Nucleus accumbens (tissue), 56 donors: Measurements from ENCODE around the gene ARMC2.
"Not testable (repeated sequence)": the region's sequence is repeated elsewhere in the genome, so short reads cannot be mapped to it uniquely, and the experiment has no call there.

Experiments used
- DNase-seq, 56 donors: peaks; one replicate each; lab custom pipeline; 2025; lab: John Stamatoyannopoulos, UW

Gene ARMC2

DNA sequence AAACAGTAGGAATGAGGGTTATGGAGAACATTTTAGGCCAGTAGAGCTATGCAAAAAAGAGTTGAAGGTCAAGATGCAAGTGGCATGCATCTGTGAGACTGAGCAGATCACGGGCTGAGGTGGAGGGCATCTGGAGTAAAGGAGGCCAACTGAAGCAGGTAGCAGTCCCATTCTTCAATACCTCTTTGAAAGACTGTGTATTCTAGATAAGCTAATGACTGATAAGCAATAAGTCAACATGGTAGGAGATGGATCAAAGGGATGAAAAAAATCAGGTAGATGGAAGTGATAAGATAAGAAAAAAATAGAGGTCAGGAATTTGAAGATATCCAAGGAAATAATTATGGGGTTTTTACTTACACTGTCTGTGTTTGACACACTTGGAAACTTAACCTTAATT is 55.6 kb downstream of the ARMC2 start:
- DNase-seq: no peak

DNA sequence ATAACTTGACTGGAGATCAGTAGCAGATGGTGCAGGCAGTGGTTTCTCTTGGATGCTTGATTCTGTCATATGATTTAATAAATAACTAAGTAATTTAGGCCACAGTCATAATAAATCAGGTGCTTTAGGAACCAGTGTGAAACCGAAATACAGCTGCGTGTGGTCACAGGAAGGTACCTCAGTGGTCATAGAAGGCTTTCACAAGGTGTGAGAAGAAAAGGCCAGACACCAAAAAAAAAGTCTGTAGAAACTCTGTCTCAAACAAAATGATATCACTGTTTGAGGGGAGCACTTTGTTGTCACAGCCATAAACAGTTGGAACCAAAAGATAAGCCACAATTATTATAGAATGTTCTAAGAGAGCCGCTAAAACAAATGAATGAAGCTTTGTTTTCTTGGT is 56.5 kb downstream of the ARMC2 start:
- DNase-seq: no peak

DNA sequence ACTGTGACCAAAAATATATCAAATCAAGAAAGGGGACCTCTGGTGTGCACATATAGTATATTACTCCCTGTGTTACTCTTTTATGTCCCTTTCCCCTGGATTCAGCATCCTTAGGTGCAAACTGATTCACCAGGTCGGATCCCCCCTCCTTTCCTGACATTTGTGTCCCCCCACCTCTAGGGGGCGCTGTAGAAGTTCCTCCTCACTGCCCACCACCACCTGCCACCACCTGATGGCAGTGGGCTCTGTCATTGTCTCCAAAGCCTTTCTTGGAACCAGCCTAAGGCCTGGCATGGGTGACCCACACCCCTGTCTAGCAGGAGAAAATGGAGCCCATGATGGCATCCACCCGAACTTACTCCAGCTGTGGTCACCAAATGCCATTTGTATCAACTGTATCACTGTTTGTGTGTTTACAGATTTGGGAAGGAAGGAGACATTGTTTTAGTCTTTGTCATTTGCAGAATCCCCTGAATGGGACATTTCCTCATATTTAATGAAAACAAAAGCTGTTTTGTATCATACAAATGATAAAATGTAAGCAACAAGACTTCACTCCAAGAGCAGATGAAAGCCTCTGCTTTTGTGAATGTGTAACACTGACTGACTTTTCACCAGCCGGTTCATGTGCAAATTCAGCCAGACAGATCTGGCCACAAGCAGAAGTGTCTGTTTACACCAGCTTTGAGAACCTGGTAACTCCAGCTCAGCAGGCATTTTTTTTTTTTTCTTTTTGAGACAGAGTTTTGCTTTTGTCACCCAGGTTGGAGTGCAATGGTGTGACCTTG is 66.2 kb downstream of the ARMC2 start:
- DNase-seq: peak in 2 of 56 donors; percentile 6 to 7

DNA sequence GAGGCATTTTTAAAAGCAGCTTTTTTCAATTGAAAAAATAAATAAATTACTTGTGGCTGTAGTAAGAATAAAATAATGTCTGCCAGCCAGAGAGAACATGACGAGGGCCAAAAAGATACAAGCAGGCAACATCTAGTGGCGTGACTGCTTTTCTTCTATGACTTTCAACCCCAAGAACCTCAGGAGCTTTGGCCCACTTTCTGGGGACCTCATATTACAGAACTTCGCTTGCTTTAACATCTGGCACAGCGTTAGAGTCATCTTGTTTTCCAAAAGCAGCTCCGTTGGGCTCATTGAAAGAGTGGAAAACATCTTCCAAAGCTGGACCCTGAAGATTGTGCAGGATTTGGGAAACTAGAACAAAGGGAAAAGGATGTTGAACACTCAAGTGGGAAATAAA is 67.0 kb downstream of the ARMC2 start:
- DNase-seq: no peak

DNA sequence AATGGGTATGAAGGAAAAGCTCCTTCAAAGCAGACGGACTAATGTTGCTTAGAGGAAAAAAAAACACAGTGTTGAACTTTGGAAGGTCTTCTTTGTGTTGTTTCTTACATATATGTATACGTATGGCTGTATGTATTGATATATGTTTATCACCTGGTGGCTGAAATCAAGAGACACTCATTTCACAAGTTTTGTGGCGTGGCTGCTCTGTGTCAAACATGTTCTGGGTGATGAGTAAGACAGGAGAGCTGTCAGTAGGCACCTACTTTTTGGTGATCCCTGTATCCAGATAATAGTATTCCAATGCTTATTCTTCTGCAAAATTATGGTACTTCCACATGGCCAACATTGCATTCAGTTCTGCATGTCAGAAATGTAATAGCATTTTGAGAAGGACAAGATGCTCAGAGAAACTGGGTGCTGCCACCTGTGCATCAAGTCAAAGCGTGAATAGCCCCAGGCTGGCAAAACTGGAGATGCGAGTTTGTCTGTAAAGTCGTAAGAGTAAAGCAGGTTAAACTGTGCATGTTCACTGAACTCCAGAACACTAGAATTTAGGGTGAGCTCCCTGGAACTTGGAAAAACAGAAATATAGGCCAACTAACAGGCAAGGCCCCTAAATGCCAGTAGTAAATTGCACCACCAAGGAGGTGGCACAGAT is 67.9 kb downstream of the ARMC2 start:
- DNase-seq: no peak

DNA sequence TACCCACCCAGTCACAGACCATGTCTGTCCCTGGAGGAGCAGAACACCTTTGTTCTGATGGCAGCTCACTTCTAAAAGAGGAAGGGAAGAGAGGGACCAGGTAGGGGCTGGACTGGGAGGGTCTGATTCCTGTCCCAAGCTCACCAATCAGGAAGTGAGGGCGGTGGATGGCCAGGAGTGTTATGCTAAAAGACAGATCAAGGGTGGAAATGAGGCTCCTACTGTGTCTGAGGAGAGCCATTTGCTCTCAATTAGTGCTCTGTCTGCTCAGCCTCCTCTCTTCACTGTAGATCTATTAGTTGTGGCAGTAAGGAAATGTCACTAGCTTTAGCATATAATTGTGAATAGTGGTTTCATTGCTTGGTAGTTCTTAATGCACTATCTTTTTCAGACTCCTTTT is 72.5 kb downstream of the ARMC2 start:
- no peak for DNase-seq

DNA sequence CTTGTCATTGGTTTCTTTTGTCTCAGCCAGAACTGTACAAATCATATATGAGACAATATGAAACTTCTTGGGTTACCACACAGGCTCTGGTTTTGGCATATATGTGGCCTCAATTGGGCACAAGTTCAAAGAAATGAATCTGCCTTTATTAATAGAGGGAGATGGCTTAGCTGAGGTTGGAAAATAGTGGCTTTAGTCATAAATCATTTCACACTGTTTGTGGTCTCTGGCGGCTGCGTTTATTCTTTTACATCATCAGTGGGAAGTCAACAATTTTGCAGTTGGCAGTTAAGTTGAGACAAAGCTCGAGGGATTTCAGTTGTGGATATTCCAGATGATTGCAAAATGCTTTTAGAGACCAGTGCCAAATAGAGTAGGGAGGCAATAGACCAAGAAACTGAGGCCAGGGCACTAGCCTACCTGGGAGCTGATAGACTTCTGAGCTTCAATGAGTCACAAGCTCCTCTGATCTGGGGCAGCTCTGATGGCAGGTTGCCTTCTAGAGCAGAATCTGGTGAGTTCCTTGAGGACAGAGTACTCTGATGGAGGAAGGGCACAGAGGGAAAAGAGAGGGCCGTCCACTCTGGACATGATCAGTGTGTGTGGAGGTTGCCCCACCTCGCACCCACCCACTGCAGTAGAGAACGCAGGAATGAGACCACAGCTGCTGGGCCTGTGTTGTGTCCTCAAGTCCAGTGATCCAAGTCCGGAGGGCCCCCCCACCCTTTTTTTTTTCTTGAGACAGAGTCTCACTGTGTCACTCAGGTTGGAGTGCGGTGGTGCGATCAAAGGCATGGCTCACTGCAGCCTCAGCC is 73.5 kb downstream of the ARMC2 start:
- DNase-seq: no peak

DNA sequence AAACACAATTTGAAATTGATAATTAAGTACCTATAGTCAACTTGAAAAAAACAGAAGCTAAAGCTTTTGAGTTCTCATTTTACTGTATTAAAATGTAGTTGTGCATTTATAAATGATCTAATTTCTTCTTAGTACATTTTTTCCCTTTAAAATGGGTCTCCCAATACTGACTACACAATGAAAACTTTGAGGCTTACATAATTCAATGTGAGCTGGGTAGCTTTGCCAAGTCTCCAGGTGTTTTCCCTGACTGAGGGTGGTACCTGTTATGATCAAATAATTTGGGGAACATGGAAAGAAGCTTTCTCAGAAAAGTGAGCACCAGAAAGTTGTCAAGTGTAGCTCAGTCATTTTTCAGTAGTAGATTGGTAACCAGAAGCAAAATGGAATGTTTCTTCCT is 74.3 kb downstream of the ARMC2 start:
- DNase-seq: no peak

DNA sequence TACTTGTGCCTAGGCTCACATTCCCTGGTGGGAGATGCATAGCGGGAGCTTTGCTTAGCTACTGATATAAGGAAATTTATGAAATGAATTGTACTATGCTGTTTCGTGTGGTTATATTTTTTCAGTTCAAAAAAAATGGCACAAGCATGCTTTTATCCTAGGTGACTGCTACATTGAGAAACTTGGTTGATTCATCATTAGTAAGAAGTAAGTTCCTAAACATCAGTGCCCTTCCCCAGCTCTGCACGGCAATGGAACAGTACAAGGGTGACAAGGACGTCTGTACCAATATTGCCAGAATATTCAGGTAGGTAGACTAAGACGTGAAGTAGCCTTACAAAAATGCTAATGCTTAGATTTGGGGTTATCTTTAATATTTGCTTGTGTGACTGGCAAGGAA is 79.7 kb downstream of the ARMC2 start:
- DNase-seq: no peak

DNA sequence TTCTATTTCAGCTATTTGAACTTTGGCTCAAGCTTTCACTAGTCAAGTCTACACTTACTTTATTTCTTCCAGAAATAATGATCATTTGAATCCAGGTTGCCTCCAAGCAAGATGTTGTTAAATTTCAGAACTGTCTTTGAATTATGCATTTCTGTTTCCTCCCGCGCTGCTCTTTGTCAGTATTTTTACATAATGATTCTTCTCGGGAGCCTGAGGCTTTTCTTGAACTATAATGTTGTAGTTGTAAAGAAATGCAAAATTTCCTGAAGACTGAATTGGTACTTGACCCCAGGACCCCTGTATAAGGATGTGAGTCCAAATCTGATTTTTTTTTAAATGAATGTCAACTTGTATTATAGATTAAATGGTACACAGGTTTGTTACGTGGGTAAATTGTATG is 80.4 kb downstream of the ARMC2 start:
- DNase-seq: no peak

DNA sequence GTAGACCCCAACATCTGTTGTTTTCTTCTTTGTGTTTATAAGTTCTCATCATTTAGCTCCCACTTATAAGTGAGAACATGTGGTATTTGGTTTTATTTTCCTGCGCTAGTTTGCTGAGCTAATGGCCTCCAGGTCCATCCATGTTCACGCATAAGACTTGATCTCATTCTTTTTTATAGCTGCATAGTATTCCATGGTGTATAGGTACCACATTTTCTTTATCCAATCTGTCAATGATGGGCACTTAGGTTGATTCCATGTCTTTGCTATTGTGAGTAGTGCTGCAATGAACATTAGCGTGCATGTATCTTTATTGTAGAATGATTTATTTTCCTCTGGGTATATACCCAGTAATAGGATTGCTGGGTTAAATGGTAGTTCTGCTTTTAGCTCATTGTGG is 82.9 kb downstream of the ARMC2 start:
- DNase-seq: not testable (repeated sequence)

DNA sequence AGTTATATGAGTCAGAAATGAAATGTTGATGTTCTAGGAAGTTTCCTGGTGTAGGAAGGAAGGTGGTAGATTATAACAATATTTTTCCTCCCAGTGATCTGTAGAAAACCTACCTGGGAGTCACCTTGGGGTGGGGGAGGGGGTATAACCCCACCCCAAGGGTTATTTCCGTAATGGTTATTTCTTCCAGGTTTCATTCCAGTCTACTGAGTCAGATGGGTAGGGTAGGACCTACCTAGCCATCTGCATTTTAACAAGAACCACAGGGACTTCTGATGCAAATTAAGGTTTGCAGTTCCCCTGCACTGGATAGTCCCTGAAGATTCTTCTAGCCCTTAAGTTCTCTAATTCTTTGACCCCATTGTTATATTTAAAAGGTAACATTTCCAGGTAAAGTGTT is 88.9 kb downstream of the ARMC2 start:
- no peak for DNase-seq

DNA sequence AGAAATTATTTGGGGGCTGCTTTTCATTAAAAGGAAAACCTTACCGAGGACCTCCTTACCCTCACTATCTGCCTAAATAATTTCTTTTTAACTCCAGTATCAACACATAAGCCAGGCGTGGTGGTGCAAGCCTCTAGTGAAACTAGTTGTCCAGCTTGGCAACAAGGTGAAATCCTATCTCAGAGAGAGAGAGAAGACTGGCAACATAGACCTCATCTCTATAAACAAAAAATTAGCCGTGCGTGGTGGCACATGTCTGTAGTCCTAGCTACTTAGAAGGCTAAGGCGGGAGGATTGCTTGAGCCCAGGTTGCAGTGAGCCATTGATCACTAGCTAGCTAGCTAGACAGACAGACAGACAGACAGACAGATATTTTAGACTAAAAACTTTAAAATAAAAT is 92.5 kb downstream of the ARMC2 start:
- DNase-seq: no peak

DNA sequence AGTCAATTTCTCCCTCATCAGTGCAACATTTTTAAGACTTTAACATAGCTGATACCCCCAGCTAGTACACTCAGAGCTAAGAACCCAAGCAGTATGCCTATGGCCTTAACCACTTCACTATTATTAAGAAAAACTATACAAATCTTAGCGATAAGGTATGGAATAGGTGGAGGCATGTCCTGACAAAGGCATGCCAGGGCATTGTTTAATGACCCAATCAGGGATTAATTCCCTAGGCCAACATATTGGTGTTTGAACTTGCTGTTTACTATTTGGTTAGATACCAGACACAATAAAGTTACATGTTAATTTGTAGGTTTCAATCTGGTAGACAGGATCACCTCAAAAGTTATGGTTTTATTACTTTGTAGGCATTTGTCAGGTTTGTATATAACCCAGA is 93.1 kb downstream of the ARMC2 start:
- DNase-seq: no peak

DNA sequence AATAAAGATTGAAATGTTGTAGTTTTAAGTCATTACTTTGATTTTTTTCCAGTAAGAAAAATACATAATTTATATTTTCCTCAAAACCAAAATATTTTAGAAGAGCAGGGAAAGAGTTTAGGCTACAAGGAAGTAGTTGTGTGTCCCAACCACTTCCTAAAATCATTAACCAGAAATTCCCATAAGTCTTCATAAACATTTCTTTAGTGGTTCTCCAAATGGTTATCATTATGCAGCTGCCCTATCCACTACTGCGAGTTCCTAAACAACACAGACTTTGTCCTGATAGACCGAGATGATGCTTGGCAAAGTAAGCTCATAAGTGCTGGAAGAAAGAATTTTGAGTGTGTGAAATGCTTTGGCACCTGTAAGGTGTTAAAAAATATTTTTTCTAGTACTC is 93.6 kb downstream of the ARMC2 start:
- no peak for DNase-seq

DNA sequence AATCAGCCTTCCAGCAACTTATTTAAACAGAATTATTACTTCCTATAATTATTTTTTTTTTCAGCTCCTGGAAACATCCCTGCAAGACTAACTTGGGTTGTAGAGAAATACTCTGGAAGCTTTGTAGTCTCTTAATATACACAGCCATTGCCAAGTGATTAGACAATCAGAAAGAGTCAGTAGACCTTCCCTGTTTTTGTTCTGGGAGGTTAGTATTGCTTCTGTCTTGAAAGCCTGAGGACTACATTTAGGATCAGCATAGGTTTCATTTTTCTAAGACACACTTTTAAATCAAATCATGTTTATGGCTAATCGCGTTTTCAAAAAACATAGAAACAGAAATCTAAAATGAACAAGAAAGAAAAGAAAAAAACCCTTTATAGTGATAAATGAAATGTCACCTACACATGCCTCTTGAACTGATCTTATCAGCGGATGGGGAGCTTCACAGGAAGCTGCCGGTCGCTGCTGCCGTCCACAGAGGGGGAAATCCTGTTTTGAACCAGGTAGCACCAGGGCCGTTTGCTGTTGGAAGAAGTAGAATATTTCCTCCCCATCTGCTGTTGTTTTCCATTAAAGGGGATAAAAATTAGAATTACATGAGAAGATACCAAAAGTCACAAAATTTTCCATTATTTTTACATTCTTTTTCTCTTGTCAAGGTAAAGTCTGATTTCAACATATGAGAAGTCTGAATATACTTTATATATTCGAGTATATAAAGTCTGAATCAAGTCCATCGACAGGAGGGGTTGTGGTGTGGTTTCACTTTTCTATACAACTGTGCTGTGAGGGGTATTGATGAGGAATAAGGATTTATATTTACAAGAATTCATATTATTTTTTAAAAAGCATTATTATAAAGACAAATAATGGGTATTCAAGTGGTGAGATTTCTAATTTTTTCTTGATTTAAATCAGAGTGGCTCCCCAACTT is 94.6 kb downstream of the ARMC2 start:
- no peak for DNase-seq

DNA sequence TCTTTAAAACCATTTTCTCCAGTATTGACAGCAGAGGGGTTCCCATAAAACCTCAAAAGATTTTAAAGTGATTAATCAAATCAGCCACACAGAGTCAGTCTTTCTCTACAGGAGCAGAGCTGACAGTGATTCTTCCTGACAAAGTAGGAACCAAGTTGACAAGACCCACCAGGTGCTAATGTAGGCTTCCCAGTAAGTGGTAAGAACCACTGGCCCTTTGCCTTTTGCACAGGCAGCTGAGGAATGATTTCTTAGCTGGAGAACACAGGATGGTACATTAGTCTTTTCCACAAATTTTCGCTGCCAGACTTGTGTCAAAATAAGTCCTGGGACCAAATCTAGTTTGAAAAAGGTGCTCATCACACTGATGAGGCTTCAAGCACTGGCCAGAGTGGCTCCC is 95.8 kb downstream of the ARMC2 start:
- no peak for DNase-seq

DNA sequence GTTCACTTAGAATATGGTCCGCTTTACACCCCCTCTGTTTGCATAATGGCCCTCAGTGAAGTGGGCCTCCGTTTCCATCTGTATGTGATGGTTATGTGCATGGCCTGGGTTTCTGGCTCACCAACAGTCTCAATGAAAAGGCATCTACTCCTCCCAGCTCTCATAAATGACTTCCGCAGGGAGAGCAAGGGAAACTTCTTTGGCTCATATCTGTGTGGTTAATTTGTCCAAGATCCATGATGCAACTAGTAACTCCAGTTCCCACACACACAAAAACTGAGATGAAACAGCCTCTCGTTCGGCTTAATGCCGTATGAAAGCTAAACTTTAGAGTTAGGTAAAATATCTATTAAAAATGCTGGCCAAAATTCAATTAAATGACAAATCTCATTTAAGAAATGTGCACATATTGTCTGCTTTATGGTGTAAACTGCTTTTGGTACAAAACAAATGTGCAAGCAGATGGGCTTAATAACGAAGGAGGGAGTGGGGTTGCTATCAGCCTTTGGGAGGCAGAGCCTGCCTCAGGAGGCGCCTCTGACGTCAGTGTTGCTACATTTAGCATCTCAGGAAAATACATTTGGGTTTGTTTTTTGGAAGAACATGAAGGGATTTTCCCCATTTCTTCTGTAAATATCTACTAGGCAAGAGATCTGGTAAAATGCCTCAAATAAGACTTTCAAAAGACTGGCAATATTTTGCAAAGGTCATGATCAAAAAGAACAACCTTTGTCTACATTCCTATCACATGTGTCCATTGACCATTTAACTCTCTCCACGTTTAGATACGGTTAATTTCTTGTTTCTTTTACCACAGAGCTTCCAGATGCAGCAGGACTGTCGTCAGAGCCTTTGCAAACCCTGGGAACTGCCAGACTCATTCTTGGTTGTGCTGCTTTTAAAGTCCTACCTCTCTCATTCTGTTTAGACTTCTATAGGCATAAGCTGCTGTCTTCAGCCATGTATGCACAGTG is 96.8 kb downstream of the ARMC2 start:
- no peak for DNase-seq

DNA sequence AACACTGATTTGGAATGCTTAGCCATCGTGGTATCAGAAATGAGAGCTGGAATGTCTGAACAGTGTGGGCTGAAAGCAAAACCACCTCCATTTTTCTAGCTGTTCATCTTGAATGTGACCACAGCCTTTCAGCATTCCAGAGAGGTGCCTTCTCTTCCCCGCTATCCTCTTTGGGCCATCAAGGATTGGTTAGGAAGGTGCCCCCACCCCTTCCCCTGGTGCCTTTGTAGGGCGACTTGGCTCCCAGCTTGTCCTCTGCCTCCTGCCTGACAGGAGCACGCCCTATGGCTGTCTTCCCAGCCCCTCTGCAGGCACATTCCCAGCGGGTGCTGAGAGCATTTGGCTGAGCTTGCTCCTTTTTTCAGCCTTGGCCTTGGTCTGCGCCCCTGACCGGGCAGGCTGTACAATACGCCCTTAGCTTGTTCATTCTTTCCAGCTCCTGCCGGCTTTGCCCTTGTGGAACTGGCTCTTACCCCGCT is 97.5 kb downstream of the ARMC2 start:
- DNase-seq: peak in 52 of 56 donors; percentile 3 to 85 (median 54)
